Pulmonary artery endothelial cell (primary cell): ENCODE measurements around the gene HOXB8. TPM values are rescaled to one million over a fixed set of nuclear protein-coding genes. Genes with fewer than 3 reads are reported as not detected.

Experiments used
- DNase-seq: peaks from one replicate; pipeline ENCODE4 v3.0.0-alpha.2; 2011; ENCODE audit warnings: low read depth, low spot score
- total RNA-seq: library from RNA; depleted of rRNA; stranded (reverse); fragments of >200 nt; gene quantifications from 2 replicates; pipeline ENCODE4 v1.2.3, GENCODE V29; 2014

Gene HOXB8
- total RNA-seq, 1 donor from 2014 or later = not detected

GRCh38 chr17:48596735-48597527 is 18.2 kb downstream of the HOXB8 start:
- DNase-seq = no peak

GRCh38 chr17:48596000-48596734 is 18.9 kb downstream of the HOXB8 start:
- no peak for DNase-seq

GRCh38 chr17:48595278-48595999 is 19.7 kb downstream of the HOXB8 start:
- no peak for DNase-seq

DNA sequence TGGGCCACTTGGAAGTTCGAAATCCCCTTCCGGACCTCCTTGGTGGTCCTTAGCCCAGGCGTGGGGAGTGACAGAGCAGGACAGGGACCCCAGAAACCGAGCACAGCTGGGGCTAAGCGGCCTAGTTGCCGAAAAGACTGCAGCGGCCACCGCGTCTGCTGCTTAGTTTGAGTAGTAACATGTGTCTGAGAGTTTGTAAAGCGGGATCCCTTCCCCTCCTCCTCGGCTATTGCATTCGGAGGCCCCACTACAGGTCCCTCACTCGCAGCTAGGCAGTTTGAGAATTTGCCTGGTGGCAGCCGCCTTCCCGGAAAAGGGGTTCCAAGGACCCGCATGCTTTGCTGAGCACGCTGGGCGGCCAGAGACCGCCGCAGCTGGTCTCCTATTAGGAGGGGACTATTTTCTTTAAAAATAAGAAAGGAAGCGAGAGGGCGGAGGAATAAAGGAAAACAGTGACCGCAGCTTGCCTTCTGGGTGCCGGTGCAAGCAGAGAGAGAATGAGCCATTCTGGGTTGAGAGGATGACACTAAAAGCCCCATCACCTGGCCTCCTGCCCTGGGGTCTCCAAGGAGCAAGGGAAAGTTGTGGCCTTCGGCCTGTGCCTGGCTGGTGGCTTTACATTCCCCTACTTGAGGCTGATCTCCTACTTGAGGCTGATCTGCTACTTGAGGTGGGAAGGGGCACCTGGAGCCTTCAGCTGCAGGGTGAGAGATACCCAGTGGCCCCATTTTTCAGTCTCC is 20.4 kb downstream of the HOXB8 start:
- no peak for DNase-seq

GRCh38 chr17:48593840-48594537 is 21.1 kb downstream of the HOXB8 start:
- no peak for DNase-seq

- no peak for DNase-seq
Measured at GRCh38 chr17:48593126-48593829, 21.8 kb downstream of the HOXB8 start, which contains the start of gene HOXB5. TSS of gene HOXB5 (minus strand) at chr17:48593779. CDS start at chr17:48593682, 97 bp downstream.

GRCh38 chr17:48592577-48592976 is 22.5 kb downstream of the HOXB8 start:
- DNase-seq = no peak

DNA sequence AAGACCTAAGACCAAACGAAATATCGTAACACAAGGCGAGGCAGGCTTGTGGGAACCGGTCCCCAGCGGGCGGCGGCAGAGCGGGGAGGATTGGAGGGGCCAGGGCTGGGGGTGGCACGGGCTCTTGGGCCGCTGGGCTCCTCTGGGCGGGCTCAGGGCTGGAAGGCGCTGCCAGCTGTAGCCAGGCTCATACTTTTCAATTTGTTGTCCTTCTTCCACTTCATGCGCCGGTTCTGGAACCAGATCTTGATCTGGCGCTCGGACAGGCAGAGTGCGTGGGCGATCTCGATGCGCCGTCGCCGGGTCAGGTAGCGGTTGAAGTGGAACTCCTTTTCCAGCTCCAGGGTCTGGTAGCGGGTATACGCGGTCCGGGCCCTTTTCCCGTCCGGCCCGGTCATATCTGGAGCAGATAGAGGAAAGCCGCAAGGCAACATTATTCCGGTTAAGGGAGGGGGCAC is 23.0 kb downstream of the HOXB8 start:
- no peak for DNase-seq

- no peak for DNase-seq
Measured at GRCh38 chr17:48591255-48592056, 23.6 kb downstream of the HOXB8 start.

GRCh38 chr17:48590607-48591161 is 24.4 kb downstream of the HOXB8 start:
- no peak for DNase-seq

- no peak for DNase-seq
Measured at GRCh38 chr17:48589831-48590606, 25.1 kb downstream of the HOXB8 start, which contains the start of gene HOXB3. TSS of gene HOXB3 (minus strand) at chr17:48590241. CDS start at chr17:48552474, 37,767 bp downstream.

DNA sequence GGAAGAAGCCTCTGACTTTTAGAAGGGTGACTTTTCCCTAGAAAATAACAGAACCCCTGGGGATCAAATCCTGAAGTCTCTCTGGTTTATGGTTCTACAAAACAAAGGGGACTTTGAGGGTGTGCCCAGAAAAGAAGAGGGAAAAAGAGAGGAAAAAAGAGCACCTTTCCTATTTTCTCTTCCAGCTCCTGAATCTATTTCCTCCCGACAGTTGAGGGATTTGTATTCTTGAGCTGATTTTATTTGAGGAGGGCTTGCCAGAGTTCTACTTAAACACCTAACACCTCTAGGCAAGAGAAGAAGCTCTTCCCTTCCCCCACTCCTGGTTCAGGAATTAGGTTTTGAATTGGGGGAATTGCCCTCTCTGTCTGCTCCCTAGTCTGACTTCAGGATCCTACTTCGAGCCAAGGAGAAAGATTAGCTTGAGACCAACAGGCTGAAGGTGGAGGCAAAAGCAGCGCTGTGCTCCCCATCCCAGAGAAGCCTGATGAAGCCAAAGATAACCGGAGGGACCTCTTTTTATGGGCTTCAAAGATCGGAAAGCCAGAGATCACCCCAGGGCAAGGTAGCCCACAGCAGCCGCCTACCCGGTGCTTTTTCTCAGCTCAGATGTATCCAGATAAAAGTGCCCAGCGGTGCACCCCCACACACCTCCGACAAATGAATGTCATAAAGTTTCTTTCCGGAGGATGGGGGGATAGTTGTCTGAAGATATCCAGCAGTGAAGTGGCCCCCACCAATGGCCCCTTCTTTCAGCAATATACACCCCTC is 25.8 kb downstream of the HOXB8 start:
- DNase-seq = no peak

GRCh38 chr17:48588528-48588927 is 26.6 kb downstream of the HOXB8 start:
- DNase-seq = no peak

GRCh38 chr17:48588074-48588415 is 27.0 kb downstream of the HOXB8 start:
- no peak for DNase-seq

DNA sequence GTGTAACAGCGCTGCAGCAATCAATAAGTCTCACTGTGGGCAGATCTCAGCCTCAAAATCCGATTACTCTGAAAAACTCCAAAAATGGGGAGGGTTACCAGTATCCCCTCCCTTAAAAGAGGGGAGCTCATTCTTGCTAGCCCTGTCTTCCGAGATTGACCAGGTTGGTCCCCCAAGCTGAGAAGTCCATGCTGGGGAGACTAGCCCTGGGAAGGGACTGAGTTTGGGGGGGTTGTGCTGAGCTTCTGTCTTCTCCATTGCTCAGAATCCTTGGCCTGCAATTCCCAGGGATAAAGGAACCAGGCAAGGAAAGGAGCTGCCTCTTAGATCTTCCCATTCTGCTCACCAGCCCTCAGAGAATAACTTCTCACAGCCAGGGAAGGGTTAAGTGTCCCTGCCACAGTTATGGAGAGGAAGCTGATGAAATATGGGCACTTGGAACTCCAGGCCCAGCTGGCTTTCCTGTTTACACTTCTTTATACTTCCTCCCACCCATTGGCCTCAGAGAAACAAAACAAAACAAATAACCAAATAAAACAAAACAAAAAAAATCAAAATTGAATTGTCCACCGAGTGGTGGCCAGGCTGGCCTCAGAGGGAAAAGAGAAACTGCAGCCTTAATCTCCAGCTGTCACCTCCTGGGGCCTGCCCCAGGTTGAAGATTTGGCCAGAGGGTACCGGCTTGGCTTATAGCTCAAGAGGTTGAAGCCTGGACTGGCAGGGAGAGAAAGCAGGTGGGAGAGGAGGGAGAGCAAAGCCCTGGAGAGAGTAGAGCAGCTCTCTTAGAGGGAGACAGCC is 27.6 kb downstream of the HOXB8 start:
- DNase-seq = no peak
